Stimulated activated CD4-positive, alpha-beta T cell treated with anti-CD3 and anti-CD28 coated beads, Interleukin-1b, Interleukin-23, amount 100 ng/mL, for 48 hours (primary cell): ENCODE measurements around the gene ARHGAP45.
"Not testable (repeated sequence)": the region's sequence is repeated elsewhere in the genome, so short reads cannot be mapped to it uniquely, and the experiment has no call there.

Experiments used
- DNase-seq: peaks from one replicate; pipeline ENCODE4 v3.0.0-alpha.2; 2020

The ARHGAP45 gene

GRCh38 chr19:1121395-1121794, 54.4 kb downstream of the ARHGAP45 start:
- no peak for DNase-seq

DNA sequence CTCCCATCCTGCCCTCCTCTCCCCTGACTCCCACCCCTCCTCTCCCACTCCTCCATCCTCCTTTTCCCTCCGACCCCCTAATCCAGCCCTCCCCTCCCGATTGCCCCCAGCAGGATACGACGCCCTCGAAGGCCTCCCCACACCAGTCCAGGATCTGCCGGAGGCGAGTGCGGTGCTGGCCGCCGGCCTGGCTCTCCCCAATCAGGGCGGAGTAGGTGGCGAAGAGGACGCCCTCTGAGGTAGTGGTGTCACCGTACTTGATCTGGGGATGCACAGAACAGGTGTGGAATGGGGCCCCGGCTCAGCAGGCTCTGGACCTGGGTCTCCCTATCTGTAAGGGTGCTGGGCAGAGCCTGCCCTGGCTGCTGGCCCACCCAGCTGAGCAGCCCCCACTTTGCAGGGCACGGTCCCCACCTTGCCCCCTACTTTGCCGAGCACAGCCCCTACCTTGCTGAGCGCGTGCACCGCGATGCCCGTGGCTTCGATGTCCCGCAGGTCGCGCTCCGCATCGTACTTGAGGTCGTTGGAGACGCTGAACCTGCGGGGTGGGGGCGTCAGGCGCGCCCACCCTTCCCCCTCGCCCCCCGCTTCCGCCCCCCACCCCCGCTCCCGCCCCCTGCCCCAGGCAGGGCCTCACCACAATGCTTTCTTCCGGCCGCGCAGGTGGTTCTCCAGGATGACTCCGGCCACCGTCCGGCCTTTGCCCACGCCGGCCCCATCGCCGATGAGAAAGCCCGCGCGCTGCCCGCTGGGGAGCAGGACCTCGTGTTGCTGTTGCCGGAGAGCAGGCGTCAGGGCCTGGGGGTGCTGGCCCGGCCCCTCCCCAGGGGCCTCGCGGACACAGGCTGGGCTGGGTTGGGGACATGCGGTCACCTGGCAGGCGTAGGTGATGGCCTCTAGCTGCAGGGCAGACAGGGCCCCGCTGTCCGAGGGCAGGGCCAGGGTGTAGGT, 55.3 kb downstream of the ARHGAP45 start:
- DNase-seq, result no peak

- DNase-seq, result peak; percentile 74
Observed at GRCh38 chr19:1122972-1123363, 56.0 kb downstream of the ARHGAP45 start.

GRCh38 chr19:1123381-1123780, 56.4 kb downstream of the ARHGAP45 start:
- no peak for DNase-seq

GRCh38 chr19:1123885-1124677, 57.1 kb downstream of the ARHGAP45 start:
- DNase-seq, result no peak

- DNase-seq, result no peak
Observed at GRCh38 chr19:1125601-1126467, 58.9 kb downstream of the ARHGAP45 start.

GRCh38 chr19:1126984-1127760, 60.2 kb downstream of the ARHGAP45 start:
- no peak for DNase-seq

- no peak for DNase-seq
Observed at GRCh38 chr19:1128106-1128505, 61.1 kb downstream of the ARHGAP45 start.

- not testable (repeated sequence) for DNase-seq
Observed at GRCh38 chr19:1129084-1129483, 62.1 kb downstream of the ARHGAP45 start.

DNA sequence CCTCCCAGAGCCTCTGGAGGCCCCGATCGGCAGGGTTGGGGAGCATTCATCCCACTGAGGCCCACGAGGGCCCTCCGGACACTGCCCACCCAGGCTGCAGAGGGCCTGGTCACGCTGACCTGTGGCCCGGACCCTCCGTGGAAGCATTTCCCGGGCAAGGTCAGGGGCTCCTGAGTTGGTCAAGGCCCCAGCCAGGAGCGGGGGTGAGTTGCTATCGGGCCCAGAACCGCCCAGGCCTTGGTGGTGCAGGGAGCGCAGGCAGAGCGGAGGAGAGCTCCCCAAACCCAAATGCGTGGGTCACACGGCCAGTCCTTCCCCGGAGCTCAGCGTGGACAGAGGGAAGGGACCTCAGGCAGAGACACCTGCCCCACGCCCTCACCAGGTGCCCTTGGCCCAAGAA, 62.6 kb downstream of the ARHGAP45 start:
- DNase-seq, result no peak

DNA sequence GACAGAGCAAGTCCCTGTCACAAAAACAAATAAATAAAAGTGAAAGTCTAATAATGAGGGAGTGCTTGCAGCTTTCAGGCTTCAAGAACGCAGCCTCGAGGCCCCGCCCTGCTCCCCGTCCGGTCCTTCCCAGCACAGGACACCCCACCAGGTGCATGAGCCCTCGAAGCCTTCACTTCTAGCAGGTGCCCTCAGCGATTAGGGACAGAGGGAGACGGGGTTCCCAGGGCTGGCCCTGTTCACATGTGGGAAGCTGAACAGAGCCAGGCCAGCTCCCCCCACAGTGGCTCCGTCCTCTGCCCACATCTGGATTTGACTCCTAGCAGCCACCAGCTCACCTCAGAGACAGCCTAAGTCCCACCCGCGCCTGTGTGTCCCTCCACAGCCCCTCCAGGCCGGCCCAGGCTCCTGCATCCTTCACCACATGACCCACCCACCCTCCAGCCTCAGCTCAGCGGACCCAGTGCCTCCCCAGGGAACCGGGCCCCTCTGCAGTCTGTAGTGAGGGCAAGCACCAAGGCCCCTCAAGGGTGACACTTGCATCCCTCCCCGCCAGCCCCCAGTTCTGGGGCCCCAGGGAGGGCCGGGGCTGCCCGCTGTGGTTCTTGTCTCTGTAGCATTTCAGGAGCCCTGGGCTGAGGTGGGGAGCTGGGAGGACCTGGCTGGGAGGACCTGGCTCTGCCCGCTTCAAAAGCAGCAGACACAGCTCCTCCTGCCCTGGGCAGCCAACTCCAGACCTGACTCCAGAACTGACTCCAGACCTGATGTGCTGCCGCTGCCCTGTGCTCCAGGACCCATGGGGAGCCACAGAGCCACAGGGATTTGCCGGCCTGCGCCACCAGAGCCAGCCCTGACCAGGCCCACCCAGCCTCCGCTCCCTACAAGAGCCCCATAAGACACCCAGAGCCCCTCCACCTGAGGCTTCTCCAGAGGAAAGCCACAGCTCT, 64.1 kb downstream of the ARHGAP45 start:
- DNase-seq, result peak; percentile 56

GRCh38 chr19:1131718-1132551, 65.0 kb downstream of the ARHGAP45 start:
- peak; percentile 94 for DNase-seq

- peak; percentile 39 for DNase-seq
Observed at GRCh38 chr19:1132552-1133383, 65.8 kb downstream of the ARHGAP45 start.

GRCh38 chr19:1133471-1133929, 66.5 kb downstream of the ARHGAP45 start:
- peak; percentile 91 for DNase-seq

DNA sequence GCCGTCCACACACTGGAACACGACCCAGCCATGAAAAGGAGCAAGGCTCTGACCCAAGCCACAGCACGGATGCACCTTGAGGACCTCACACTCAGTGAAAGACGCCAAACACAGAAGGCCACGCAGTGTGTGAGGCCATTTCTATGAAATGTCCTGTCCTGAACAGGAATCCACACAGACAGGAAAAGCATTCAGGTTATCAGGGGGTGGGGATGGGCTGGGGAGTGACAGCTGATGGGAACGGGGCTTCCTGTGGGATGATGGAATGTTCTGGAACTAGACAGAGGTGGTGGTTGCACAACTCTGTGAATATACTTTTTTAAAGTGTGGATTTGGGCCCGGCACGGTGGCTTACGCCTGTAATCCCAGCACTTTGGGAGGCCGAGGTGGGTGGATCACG, 67.5 kb downstream of the ARHGAP45 start:
- no peak for DNase-seq

DNA sequence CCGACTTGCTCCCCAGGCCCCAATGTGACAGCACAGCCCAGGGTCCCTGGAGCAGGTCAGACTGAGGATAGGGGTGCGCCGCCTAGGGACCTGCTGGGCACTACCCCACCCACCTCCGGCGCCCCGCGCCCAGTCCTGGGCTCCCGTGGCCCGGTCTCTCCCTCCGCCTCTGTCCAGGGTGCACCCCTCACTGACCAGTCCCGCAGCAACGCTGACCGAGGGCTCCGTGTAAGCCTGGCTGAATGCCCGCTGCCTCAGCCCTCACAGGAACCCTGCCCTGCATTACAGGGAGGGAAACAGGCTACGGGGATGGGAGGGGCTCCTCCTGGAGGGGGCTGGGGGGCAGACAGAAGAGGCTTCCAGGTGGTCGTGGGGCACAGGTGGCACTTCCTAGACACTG, 68.5 kb downstream of the ARHGAP45 start:
- DNase-seq, result no peak

GRCh38 chr19:1136201-1136600, 69.2 kb downstream of the ARHGAP45 start:
- DNase-seq, result no peak
